HG03558 (cell line): ENCODE data around the gene GSTP1.
A peak's percentile ranks its signal among the peaks of the same experiment; 100 is the strongest.
"Not testable (repeated sequence)": the region's sequence is repeated elsewhere in the genome, so short reads cannot be mapped to it uniquely, and the experiment has no call there.

Experiments used
- ATAC-seq: cut with Tn5 transposase; IDR thresholded peaks from one replicate; pipeline ENCODE4 v1.9.1; 2021; ENCODE audit warnings: moderate number of reproducible peaks; ENCODE audit not compliant: unreplicated experiment; ENCODE audit errors: extremely low read depth

Gene GSTP1

GRCh38 chr11:67612751-67613150, 29.1 kb downstream of the GSTP1 start:
- no peak for ATAC-seq

- ATAC-seq, result no peak
Observed at GRCh38 chr11:67613313-67613959, 29.8 kb downstream of the GSTP1 start.

- peak; percentile 44 for ATAC-seq
Observed at GRCh38 chr11:67613960-67614715, 30.5 kb downstream of the GSTP1 start.

- no peak for ATAC-seq
Observed at GRCh38 chr11:67614730-67615714, 31.4 kb downstream of the GSTP1 start.

- ATAC-seq, result no peak
Observed at GRCh38 chr11:67615728-67616430, 32.3 kb downstream of the GSTP1 start.

- ATAC-seq, result no peak
Observed at GRCh38 chr11:67616431-67617242, 33.0 kb downstream of the GSTP1 start.

GRCh38 chr11:67617243-67617953, 33.8 kb downstream of the GSTP1 start:
- no peak for ATAC-seq

- ATAC-seq, result not testable (repeated sequence)
Observed at GRCh38 chr11:67618901-67619659, 35.5 kb downstream of the GSTP1 start.

- not testable (repeated sequence) for ATAC-seq
Observed at GRCh38 chr11:67619683-67620618, 36.3 kb downstream of the GSTP1 start.

- not testable (repeated sequence) for ATAC-seq
Observed at GRCh38 chr11:67620621-67621020, 37.0 kb downstream of the GSTP1 start.

- ATAC-seq, result not testable (repeated sequence)
Observed at GRCh38 chr11:67621928-67622327, 38.3 kb downstream of the GSTP1 start.

- ATAC-seq, result not testable (repeated sequence)
Observed at GRCh38 chr11:67622905-67623304, 39.3 kb downstream of the GSTP1 start.

GRCh38 chr11:67623795-67624194, 40.2 kb downstream of the GSTP1 start:
- ATAC-seq, result not testable (repeated sequence)

- not testable (repeated sequence) for ATAC-seq
Observed at GRCh38 chr11:67626131-67626833, 42.7 kb downstream of the GSTP1 start.

GRCh38 chr11:67626970-67627369, 43.4 kb downstream of the GSTP1 start:
- no peak for ATAC-seq

- ATAC-seq, result no peak
Observed at GRCh38 chr11:67627441-67627811, 43.8 kb downstream of the GSTP1 start.
